Stimulated activated CD8-positive, alpha-beta memory T cell treated with anti-CD3 and anti-CD28 coated beads, Interleukin-4, amount 100 ng/mL, for 4 hours (primary cell): ENCODE data around the gene NHSL2.
A peak's percentile ranks its signal among the peaks of the same experiment; 100 is the strongest.

ENCODE experiments used
- DNase-seq, 2 donors: peaks; one replicate each; pipeline ENCODE4 v3.0.0-alpha.2; 2020; ENCODE audit warnings: low read depth in 2 of 2, low spot score in 1 of 2

NHSL2 gene

GRCh38 chrX:72126539-72127140 lies 216.0 kb downstream of the NHSL2 start:
- peak; percentile 64 to 72 for DNase-seq

GRCh38 chrX:72127332-72127731 lies 216.7 kb downstream of the NHSL2 start:
- no peak for DNase-seq

- no peak for DNase-seq
Observed at GRCh38 chrX:72128183-72128834, 217.7 kb downstream of the NHSL2 start.

- DNase-seq = no peak
Observed at GRCh38 chrX:72128881-72129280, 218.2 kb downstream of the NHSL2 start.

- no peak for DNase-seq
Observed at GRCh38 chrX:72129661-72130060, 219.0 kb downstream of the NHSL2 start.

- no peak for DNase-seq
Observed at GRCh38 chrX:72130156-72130761, 219.6 kb downstream of the NHSL2 start.

GRCh38 chrX:72130762-72131250 lies 220.2 kb downstream of the NHSL2 start:
- DNase-seq = no peak

GRCh38 chrX:72131317-72132294 lies 221.0 kb downstream of the NHSL2 start, which contains the start of gene RTL5:
Gene RTL5, minus strand, starts transcription at chrX:72131915.
- peak; percentile 20 to 54 for DNase-seq

- no peak for DNase-seq
Observed at GRCh38 chrX:72132456-72132855, 221.8 kb downstream of the NHSL2 start.

GRCh38 chrX:72133851-72134546 lies 223.4 kb downstream of the NHSL2 start:
- DNase-seq = no peak

- no peak for DNase-seq
Observed at GRCh38 chrX:72137846-72138495, 227.3 kb downstream of the NHSL2 start.

- DNase-seq = no peak
Observed at GRCh38 chrX:72139538-72139937, 228.9 kb downstream of the NHSL2 start.

- no peak for DNase-seq
Observed at GRCh38 chrX:72141372-72142004, 230.8 kb downstream of the NHSL2 start.

- DNase-seq = no peak
Observed at GRCh38 chrX:72142094-72142793, 231.6 kb downstream of the NHSL2 start.

GRCh38 chrX:72142794-72143608 lies 232.4 kb downstream of the NHSL2 start:
- DNase-seq = no peak

GRCh38 chrX:72143609-72143907 lies 232.9 kb downstream of the NHSL2 start:
- no peak for DNase-seq

- DNase-seq = no peak
Observed at GRCh38 chrX:72145181-72145580, 234.5 kb downstream of the NHSL2 start.

- no peak for DNase-seq
Observed at GRCh38 chrX:72146527-72146926, 235.9 kb downstream of the NHSL2 start.
